Measurements from ENCODE around the gene ADAM11. TPM values are rescaled to one million over a fixed set of nuclear protein-coding genes. Genes with fewer than 3 reads are reported as not detected.
"Not testable (repeated sequence)": the region's sequence is repeated elsewhere in the genome, so short reads cannot be mapped to it uniquely, and the experiment has no call there.

The ADAM11 gene
- total RNA-seq = 1 to 10 TPM in 1 of 6 donors, under 1 TPM in 4, not detected in 1; 0.15 to 1.0 (median 0.20) TPM

GRCh38 chr17:44758414-44759085, at the start of gene ADAM11:
Gene ADAM11 (plus strand): TSS chr17:44758988. CDS start chr17:44759200, 212 bp downstream.
- peaks cover 6 to 18% (median 12%) of the 10 kb centered on the region in 4 donors for H3K4me1 ChIP-seq
- no peaks in the 10 kb centered on the region for H3K36me3 ChIP-seq
- H3K4me3 ChIP-seq = peak within 1 kb of the TSS in 3 of 4 donors; percentile 41 to 50 (median 46)
- peaks cover 0 to 25% (median 17%) of the 10 kb centered on the region in 4 donors for H3K27me3 ChIP-seq
- WGBS, 2 donors = 0 to 8% methylated on average over 2 to 31 of the region's 74 CpGs
- H3K9me3 ChIP-seq = no peaks in the 10 kb centered on the region
- DNase-seq (peak in 1 of 2 donors; percentile 85), ATAC-seq (ENCODE audit: low FRiP score in 2 of 2) (peak in 1 of 2 donors; percentile 23)
- no peak within 1 kb of the TSS for H3K27ac ChIP-seq
- TF ChIP-seq POLR2A (IDR thresholded peaks at IDR 0.05) (no peak), POLR2AphosphoS5 (IDR thresholded peaks at IDR 0.05) (no peak), EP300 (IDR thresholded peaks at IDR 0.05) (no peak), CTCF (IDR thresholded peaks at IDR 0.05) (no peak)

- H3K27ac ChIP-seq = no peak overlapping the region
- DNase-seq = no peak
- ATAC-seq (ENCODE audit: low FRiP score in 2 of 2) = no peak
- no peak for TF ChIP-seq POLR2AphosphoS5 (IDR thresholded peaks at IDR 0.05)
- no peak for TF ChIP-seq CTCF (IDR thresholded peaks at IDR 0.05)
- TF ChIP-seq EP300 (IDR thresholded peaks at IDR 0.05) = no peak
- no peak for TF ChIP-seq POLR2A (IDR thresholded peaks at IDR 0.05)
- H3K4me1 ChIP-seq = no peaks in the 10 kb centered on the region
- no peaks in the 10 kb centered on the region for H3K9me3 ChIP-seq
- no peaks in the 10 kb centered on the region for H3K27me3 ChIP-seq
- WGBS, 2 donors = 100% methylated on average over 1 of the region's 1 CpG
- peaks cover 0 to 17% (median 10%) of the 10 kb centered on the region in 4 donors for H3K36me3 ChIP-seq
- no peak overlapping the region for H3K4me3 ChIP-seq
Observed at GRCh38 chr17:44719444-44719843, 39.3 kb upstream of the ADAM11 start.

GRCh38 chr17:44722254-44722653, 36.5 kb upstream of the ADAM11 start:
- 89 to 91% methylated on average over 5 of the region's 5 CpGs for WGBS, 2 donors
- Histone ChIP-seq H3K4me1 (no peaks in the 10 kb centered on the region), H3K9me3 (no peaks in the 10 kb centered on the region), H3K4me3 (no peak overlapping the region), H3K27me3 (no peaks in the 10 kb centered on the region), H3K27ac (no peak overlapping the region), H3K36me3 (peaks cover 0 to 17% (median 10%) of the 10 kb centered on the region in 4 donors)
- DNase-seq (no peak), ATAC-seq (ENCODE audit: low FRiP score in 2 of 2) (no peak)
- TF ChIP-seq POLR2A (IDR thresholded peaks at IDR 0.05) = no peak
- no peak for TF ChIP-seq EP300 (IDR thresholded peaks at IDR 0.05)
- no peak for TF ChIP-seq POLR2AphosphoS5 (IDR thresholded peaks at IDR 0.05)
- TF ChIP-seq CTCF (IDR thresholded peaks at IDR 0.05) = no peak

- not testable (repeated sequence) for H3K4me3 ChIP-seq; ATAC-seq (ENCODE audit: low FRiP score in 2 of 2); H3K27me3 ChIP-seq; H3K27ac ChIP-seq; DNase-seq; H3K9me3 ChIP-seq; H3K4me1 ChIP-seq
- peaks cover 0 to 26% (median 14%) of the 10 kb centered on the region in 4 donors for H3K36me3 ChIP-seq
- WGBS, 2 donors = 93 to 97% methylated on average over 6 of the region's 6 CpGs
Observed at GRCh38 chr17:44726121-44726520, 32.7 kb upstream of the ADAM11 start.

GRCh38 chr17:44733753-44734152, 25.0 kb upstream of the ADAM11 start:
- ATAC-seq (ENCODE audit: low FRiP score in 2 of 2) = no peak
- DNase-seq = no peak
- H3K27ac ChIP-seq = no peak overlapping the region
- TF ChIP-seq POLR2A (IDR thresholded peaks at IDR 0.05) (no peak), POLR2AphosphoS5 (IDR thresholded peaks at IDR 0.05) (no peak), EP300 (IDR thresholded peaks at IDR 0.05) (no peak), CTCF (IDR thresholded peaks at IDR 0.05) (no peak)
- H3K36me3 ChIP-seq = peaks cover 0 to 14% (median 6%) of the 10 kb centered on the region in 4 donors
- 81 to 84% methylated on average over 3 to 5 of the region's 5 CpGs for WGBS, 2 donors
- no peak overlapping the region for H3K4me3 ChIP-seq
- no peaks in the 10 kb centered on the region for H3K9me3 ChIP-seq
- no peaks in the 10 kb centered on the region for H3K4me1 ChIP-seq
- no peaks in the 10 kb centered on the region for H3K27me3 ChIP-seq
